GM23338 (cell line): ENCODE results near the gene CPLX1. TPM values are rescaled to one million over a fixed set of nuclear protein-coding genes. Genes with fewer than 3 reads are reported as not detected.

Experiments
- ATAC-seq: fragments of 200-7000 bp; cut with Tn5 transposase; 3 replicates; pipeline ENCODE4 v1.9.1; 2020
- DNase-seq: peaks from one replicate; pipeline ENCODE4 v3.0.0-alpha.2; 2015; ENCODE audit warnings: low spot score
- H2AFZ ChIP-seq: fragments of 200-600 bp; sonication (generic); 2 replicates; pipeline ENCODE4 v1.8.0; 2016; ENCODE audit warnings: antibody characterized with exemption, mild to moderate bottlenecking, moderate library complexity
- H3F3A ChIP-seq: fragments of 200-600 bp; sonication (generic); replicated peaks from 2 replicates; pipeline ENCODE4 v1.8.0; 2017; ENCODE audit warnings: antibody characterized with exemption, mixed run types, low read depth
- H3K27ac ChIP-seq: fragments of 200-600 bp; sonication (generic); 2 replicates; pipeline ENCODE4 v1.6.1; 2016; ENCODE audit warnings: low read depth
- H3K27me3 ChIP-seq: fragments of 200-600 bp; sonication (generic); 2 replicates; pipeline ENCODE4 v1.8.0; 2016; ENCODE audit warnings: mild to moderate bottlenecking, mixed run types, moderate library complexity; ENCODE audit not compliant: insufficient read depth
- H3K36me3 ChIP-seq: fragments of 200-600 bp; sonication (generic); 2 replicates; pipeline ENCODE4 v1.8.0; 2016; ENCODE audit warnings: mild to moderate bottlenecking; ENCODE audit not compliant: insufficient read depth
- H3K4me1 ChIP-seq: fragments of 200-600 bp; sonication (generic); 2 replicates; pipeline ENCODE4 v1.8.0; 2016; ENCODE audit warnings: mild to moderate bottlenecking, moderate library complexity; ENCODE audit not compliant: insufficient read depth
- H3K4me2 ChIP-seq: fragments of 200-600 bp; sonication (generic); 2 replicates; pipeline ENCODE4 v1.7.1; 2017; ENCODE audit warnings: mixed run types
- H3K4me3 ChIP-seq: fragments of 200-600 bp; sonication (generic); 2 replicates; pipeline ENCODE4 v1.6.1; 2016; ENCODE audit warnings: mixed run types
- H3K79me2 ChIP-seq: fragments of 200-600 bp; sonication (generic); replicated peaks from 2 replicates; pipeline ENCODE4 v1.8.0; 2017; ENCODE audit warnings: mild to moderate bottlenecking; ENCODE audit not compliant: insufficient read depth
- H3K9me2 ChIP-seq: fragments of 200-600 bp; sonication (generic); 2 replicates; pipeline ENCODE4 v1.8.0; 2017; ENCODE audit not compliant: insufficient read depth
- H4K20me1 ChIP-seq: fragments of 200-600 bp; sonication (generic); replicated peaks from 2 replicates; pipeline ENCODE4 v1.8.0; 2017; ENCODE audit warnings: mild to moderate bottlenecking; ENCODE audit not compliant: insufficient read depth
- H3K27ac Mint-ChIP-seq: 2 replicates; pipeline ENCODE4 v1.8.0; 2020; ENCODE audit warnings: inconsistent platforms, mild to moderate bottlenecking, moderate library complexity, mixed read lengths
- H3K27me3 Mint-ChIP-seq: 3 replicates; pipeline ENCODE4 v1.8.0; 2022; ENCODE audit warnings: low read depth, mild to moderate bottlenecking, moderate library complexity, mixed read lengths, inconsistent platforms; ENCODE audit not compliant: insufficient read depth, poor library complexity
- H3K36me3 Mint-ChIP-seq: 3 replicates; pipeline ENCODE4 v1.8.0; 2021; ENCODE audit warnings: low read depth, mild to moderate bottlenecking, inconsistent platforms, moderate library complexity, mixed read lengths
- H3K4me1 Mint-ChIP-seq: 3 replicates; pipeline ENCODE4 v1.8.0; 2020; ENCODE audit warnings: mild to moderate bottlenecking, inconsistent platforms, mixed read lengths
- H3K4me3 Mint-ChIP-seq: 3 replicates; pipeline ENCODE4 v1.8.0; 2021; ENCODE audit warnings: moderate library complexity, mild to moderate bottlenecking, inconsistent platforms, mixed read lengths
- H3K9me3 Mint-ChIP-seq: 3 replicates; pipeline ENCODE4 v1.8.0; 2020; ENCODE audit warnings: moderate library complexity, mild to moderate bottlenecking, inconsistent platforms, mixed read lengths
- CREB1 ChIP-seq: fragments of 250-450 bp; sonication (Bioruptor Pico); IDR thresholded peaks from 2 replicates; pipeline ENCODE4 v1.5.0; 2020; ENCODE audit warnings: low read depth, mild to moderate bottlenecking, moderate library complexity
- CTCF ChIP-seq, 2 experiments: fragments of 200-600 bp in 1 of 2; sonication (generic) in 1 of 2; conservative IDR thresholded peaks; 2 replicates each; pipeline versions ENCODE4 v1.5.1 to v1.6.1; 2016 to 2017; ENCODE audit warnings: antibody characterized with exemption in 2 of 2, low read depth in 2 of 2, mild to moderate bottlenecking in 2 of 2, moderate library complexity in 1 of 2
- ETS1 ChIP-seq: IDR thresholded peaks from 2 replicates; pipeline ENCODE4 v1.6.1; 2016; ENCODE audit warnings: antibody characterized with exemption
- EZH2 ChIP-seq: fragments of 200-600 bp; sonication (generic); IDR thresholded peaks from one replicate; pipeline ENCODE4 v1.8.0; 2017; ENCODE audit warnings: antibody characterized with exemption, mild to moderate bottlenecking, low read depth; ENCODE audit not compliant: unreplicated experiment
- EZH2phosphoT487 ChIP-seq: fragments of 200-600 bp; sonication (generic); IDR thresholded peaks from one replicate; pipeline ENCODE4 v1.8.1; 2018; ENCODE audit warnings: antibody characterized with exemption; ENCODE audit not compliant: unreplicated experiment
- NANOG ChIP-seq: IDR thresholded peaks from 2 replicates; pipeline ENCODE4 v1.6.1; 2016; ENCODE audit warnings: antibody characterized with exemption, borderline replicate concordance
- POLR2AphosphoS5 ChIP-seq: IDR thresholded peaks from 2 replicates; pipeline ENCODE4 v1.6.1; 2016; ENCODE audit warnings: antibody characterized with exemption, low read depth
- REST ChIP-seq: IDR thresholded peaks from one replicate; pipeline ENCODE4 v1.6.1; 2018; ENCODE audit warnings: antibody characterized with exemption; ENCODE audit not compliant: unreplicated experiment
- STAT1 ChIP-seq: IDR thresholded peaks from one replicate; pipeline ENCODE4 v1.6.1; 2016; ENCODE audit warnings: antibody characterized with exemption; ENCODE audit not compliant: unreplicated experiment
- ZNF114 ChIP-seq: fragments of 250-450 bp; sonication (Bioruptor Pico); IDR thresholded peaks from 2 replicates; pipeline ENCODE4 v1.5.0; 2020; ENCODE audit warnings: mild to moderate bottlenecking, moderate library complexity
- ZNF331 ChIP-seq: fragments of 250-450 bp; sonication (Bioruptor Pico); IDR thresholded peaks from 2 replicates; pipeline ENCODE4 v1.5.0; 2020; ENCODE audit warnings: low read depth, mild to moderate bottlenecking, moderate library complexity
- polyA plus RNA-seq: library from polyadenylated mRNA; unstranded; fragments of >200 nt; fragmentation: Nextera tagmentation; extraction: Ambion mirVana; gene quantifications from 2 replicates; pipeline ENCODE4 v1.2.1, GENCODE V29; 2016
- total RNA-seq: library from RNA; depleted of rRNA; stranded (reverse); fragments of >200 nt; shearing (Covaris generic); gene quantifications from 2 replicates; pipeline ENCODE4 v1.2.3, GENCODE V29; 2014

CPLX1 gene
- total and polyA plus RNA-seq, 2 experiments from 2014 or later: 0.86 to 0.97 TPM

- no peak for TF ChIP-seq POLR2AphosphoS5
- TF ChIP-seq ETS1: no peak
- no peak for TF ChIP-seq EZH2
- TF ChIP-seq EZH2phosphoT487: no peak
- no peak for TF ChIP-seq ZNF114 (CRISPR knock-in tag)
- no peak for TF ChIP-seq CTCF (conservative IDR thresholded peaks at IDR 0.05; ENCODE audit: low read depth in 2 of 2)
- TF ChIP-seq NANOG: no peak
- TF ChIP-seq REST: no peak
- TF ChIP-seq ZNF331: no peak
- TF ChIP-seq STAT1: no peak
- TF ChIP-seq CREB1 (CRISPR knock-in tag): no peak
These were observed 33.3 kb downstream of the CPLX1 start (continued) for GRCh38 chr4:792626-793092.

- H4K20me1 ChIP-seq: no peaks in the 10 kb centered on the region
- H3K4me1 ChIP-seq: peaks cover 26% of the 10 kb centered on the region
- Mint-ChIP-seq H3K27ac (no peak overlapping the region), H3K36me3 (no peaks in the 10 kb centered on the region; the same call in 2 of the 3 replicates), H3K9me3 (no peaks in the 10 kb centered on the region; the same call in 2 of the 3 replicates), H3K27me3 (peaks cover 64% of the 10 kb centered on the region), H3K4me3 (peak overlapping the region; percentile 47; the same call in 2 of the 3 replicates), H3K4me1 (peaks cover 30% of the 10 kb centered on the region)
- peaks cover 63% of the 10 kb centered on the region for H3K27me3 ChIP-seq
- H3K4me3 ChIP-seq: peak overlapping the region; percentile 44; the same call in 1 of the 2 replicates
- H3K79me2 ChIP-seq: no peaks in the 10 kb centered on the region
- no peaks in the 10 kb centered on the region for H3K36me3 ChIP-seq
- H3K9me2 ChIP-seq: no peaks in the 10 kb centered on the region
- no peak for TF ChIP-seq ETS1
- peak in 1 of 2 experiments; percentile 51; a peak in 2 of 4 replicates for TF ChIP-seq CTCF (conservative IDR thresholded peaks at IDR 0.05; ENCODE audit: low read depth in 2 of 2)
- peak overlapping the region; percentile 82; the same call in 1 of the 2 replicates for H3K4me2 ChIP-seq
- DNase-seq (peak; percentile 85), ATAC-seq (peak; percentile 65)
- H3K27ac ChIP-seq: no peak overlapping the region
- 0 out of 2 replicates have a peak, but pooled peaks cover 9% of the 10 kb centered on the region for H3F3A ChIP-seq
- peak overlapping the region; percentile 66; the same call in 1 of the 2 replicates for H2AFZ ChIP-seq
These were observed 33.9 kb downstream of the CPLX1 start for GRCh38 chr4:791898-792625.
